Tibial nerve (tissue), 4 donors: ENCODE results near the gene FERMT2. TPM values are rescaled to one million over a fixed set of nuclear protein-coding genes. Genes with fewer than 3 reads are reported as not detected.

Experiments
- DNase-seq, 2 donors: peaks; one replicate each; pipeline ENCODE4 v3.0.0-alpha.2; 2019; ENCODE audit warnings: low spot score in 2 of 2
- H3K27ac ChIP-seq, 4 donors: fragments of 200-600 bp; sonication (generic) in 3 of 4; one replicate each; pipeline ENCODE4 v1.5.1; 2017 to 2019; ENCODE audit warnings: mild to moderate bottlenecking in 1 of 4
- H3K27me3 ChIP-seq, 2 donors: fragments of 200-600 bp; sonication (generic) in 1 of 2; one replicate each; pipeline versions ENCODE4 v1.5.1 to v1.6.0; 2017 to 2019
- H3K36me3 ChIP-seq, 3 donors: fragments of 200-600 bp; sonication (generic); one replicate each; pipeline ENCODE4 v1.5.1; 2018 to 2019
- H3K4me1 ChIP-seq, 4 donors: fragments of 200-600 bp; sonication (generic) in 3 of 4; one replicate each; pipeline ENCODE4 v1.5.1; 2017 to 2019
- H3K4me3 ChIP-seq, 4 donors: fragments of 200-600 bp; sonication (generic) in 3 of 4; one replicate each; pipeline ENCODE4 v1.5.1; 2017 to 2019; ENCODE audit warnings: mild to moderate bottlenecking in 1 of 4, moderate library complexity in 1 of 4
- H3K9me3 ChIP-seq, 4 donors: fragments of 200-600 bp; sonication (generic) in 3 of 4; one replicate each; pipeline ENCODE4 v1.5.1; 2017 to 2019
- EP300 ChIP-seq, 2 donors: sonication (generic); formaldehyde crosslinking; IDR thresholded peaks; one replicate each; pipeline ENCODE4 v1.6.1; 2017; ENCODE audit warnings: antibody characterized with exemption in 2 of 2, mild to moderate bottlenecking in 1 of 2
- POLR2A ChIP-seq, 2 donors: fragments of 450-650 bp; IDR thresholded peaks; one replicate each; pipeline ENCODE4 v1.6.1; 2017; ENCODE audit warnings: antibody characterized with exemption in 2 of 2, mild to moderate bottlenecking in 2 of 2, moderate library complexity in 2 of 2
- WGBS, 2 donors: methylation state at CpG; one replicate each; pipeline ENCODE4 v1.1.5; 2018; 5-methylcytosine and 5-hydroxymethylcytosine counted together
- total RNA-seq, 4 donors: library from RNA; depleted of rRNA; stranded (reverse); fragments of >200 nt; gene quantifications; one replicate each; pipeline ENCODE4 v1.1.0, GENCODE V29; 2016
- TF ChIP-seq, protein P1 (sequence below), 5 experiments: fragments of 200-600 bp in 3 of 5; fragments of 450-650 bp in 2 of 5; sonication (generic) in 3 of 5; IDR thresholded peaks; one replicate each; pipeline ENCODE4 v1.5.1; 2016 to 2019; ENCODE audit warnings: antibody characterized with exemption in 5 of 5, mild to moderate bottlenecking in 3 of 5, moderate library complexity in 2 of 5

The FERMT2 gene
- total RNA-seq, 4 donors from 2014 or later: 116 to 165 (median 146) TPM

DNA sequence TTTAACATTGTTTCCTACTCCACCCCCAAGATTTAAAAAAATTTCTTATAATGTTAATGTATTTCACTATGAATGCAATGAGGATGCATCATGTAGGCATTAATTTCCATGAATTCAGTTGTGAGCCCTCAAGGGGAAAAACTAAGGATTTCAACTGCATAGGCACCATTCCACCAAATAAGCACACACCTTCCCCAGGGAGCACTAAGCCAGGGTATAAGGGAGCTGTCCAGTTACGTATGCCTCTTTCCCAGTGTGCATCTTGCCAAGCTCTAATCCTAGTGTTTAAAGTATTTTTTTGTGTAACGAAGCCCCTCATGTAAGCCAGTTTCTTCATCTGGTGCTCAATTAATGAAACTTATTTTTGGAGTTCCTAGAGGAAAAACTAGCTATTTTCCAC, 6.6 kb downstream of the FERMT2 start:
- Histone ChIP-seq H3K27me3 (no peaks in the 10 kb centered on the region), H3K9me3 (no peaks in the 10 kb centered on the region), H3K4me1 (peaks cover 0 to 86% (median 6%) of the 10 kb centered on the region in 4 donors), H3K4me3 (no peak overlapping the region), H3K27ac (no peak overlapping the region), H3K36me3 (peaks cover 0 to 12% (median 0%) of the 10 kb centered on the region in 3 donors)
- WGBS, 2 donors: 57 to 58% methylated on average over 2 of the region's 2 CpGs
- DNase-seq: no peak
- TF ChIP-seq, protein P1, sequence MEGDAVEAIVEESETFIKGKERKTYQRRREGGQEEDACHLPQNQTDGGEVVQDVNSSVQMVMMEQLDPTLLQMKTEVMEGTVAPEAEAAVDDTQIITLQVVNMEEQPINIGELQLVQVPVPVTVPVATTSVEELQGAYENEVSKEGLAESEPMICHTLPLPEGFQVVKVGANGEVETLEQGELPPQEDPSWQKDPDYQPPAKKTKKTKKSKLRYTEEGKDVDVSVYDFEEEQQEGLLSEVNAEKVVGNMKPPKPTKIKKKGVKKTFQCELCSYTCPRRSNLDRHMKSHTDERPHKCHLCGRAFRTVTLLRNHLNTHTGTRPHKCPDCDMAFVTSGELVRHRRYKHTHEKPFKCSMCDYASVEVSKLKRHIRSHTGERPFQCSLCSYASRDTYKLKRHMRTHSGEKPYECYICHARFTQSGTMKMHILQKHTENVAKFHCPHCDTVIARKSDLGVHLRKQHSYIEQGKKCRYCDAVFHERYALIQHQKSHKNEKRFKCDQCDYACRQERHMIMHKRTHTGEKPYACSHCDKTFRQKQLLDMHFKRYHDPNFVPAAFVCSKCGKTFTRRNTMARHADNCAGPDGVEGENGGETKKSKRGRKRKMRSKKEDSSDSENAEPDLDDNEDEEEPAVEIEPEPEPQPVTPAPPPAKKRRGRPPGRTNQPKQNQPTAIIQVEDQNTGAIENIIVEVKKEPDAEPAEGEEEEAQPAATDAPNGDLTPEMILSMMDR (IDR thresholded peaks at IDR 0.05): no peak
- TF ChIP-seq POLR2A (IDR thresholded peaks at IDR 0.05) (no peak), EP300 (IDR thresholded peaks at IDR 0.05) (no peak)

DNA sequence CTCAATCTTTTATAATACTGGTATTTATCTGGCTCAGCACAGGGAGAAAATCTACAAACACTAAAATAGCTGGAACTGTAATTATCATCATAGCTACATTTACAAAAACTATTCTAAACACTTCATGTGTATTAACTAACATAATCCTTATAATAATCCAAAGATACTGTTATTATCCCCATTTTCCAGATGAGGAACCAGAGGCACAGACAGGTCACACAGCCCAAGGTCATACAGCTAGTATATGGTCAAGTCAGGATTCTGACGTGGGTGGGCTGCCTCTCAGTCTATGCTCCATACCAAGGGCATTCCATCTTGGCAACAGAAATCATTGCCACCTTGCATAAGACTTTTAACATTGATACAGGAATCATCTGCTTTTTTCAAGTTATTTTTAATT, 11.4 kb downstream of the FERMT2 start:
- TF ChIP-seq, protein P1 (IDR thresholded peaks at IDR 0.05): no peak
- no peak for TF ChIP-seq EP300 (IDR thresholded peaks at IDR 0.05)
- TF ChIP-seq POLR2A (IDR thresholded peaks at IDR 0.05): no peak
- no peak for DNase-seq
- Histone ChIP-seq H3K9me3 (no peaks in the 10 kb centered on the region), H3K27me3 (no peaks in the 10 kb centered on the region), H3K36me3 (no peaks in the 10 kb centered on the region), H3K27ac (no peak overlapping the region), H3K4me3 (no peak overlapping the region), H3K4me1 (peaks cover 0 to 87% (median 3%) of the 10 kb centered on the region in 4 donors)
- 33 to 50% methylated on average over 1 of the region's 1 CpG for WGBS, 2 donors

DNA sequence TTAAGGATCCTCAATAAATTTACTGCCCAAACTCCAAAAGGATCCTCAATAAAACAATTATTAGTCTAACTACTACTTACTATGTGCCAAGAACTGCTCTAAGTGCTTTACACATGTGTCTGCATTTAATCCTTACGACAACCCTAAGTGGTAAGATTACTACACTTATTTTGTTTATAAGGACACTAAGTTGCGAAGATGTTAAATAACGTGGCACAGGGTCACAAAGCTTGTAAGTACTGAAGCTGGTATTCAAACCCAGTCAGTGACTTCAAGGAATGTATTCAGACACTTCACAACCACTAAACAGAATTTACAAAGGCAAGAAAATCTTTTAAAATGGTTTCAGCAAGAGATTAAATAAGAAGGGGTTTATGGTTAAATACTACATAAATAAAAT, 13.0 kb downstream of the FERMT2 start:
- Histone ChIP-seq H3K4me1 (peaks cover 0 to 84% (median 3%) of the 10 kb centered on the region in 4 donors), H3K36me3 (no peaks in the 10 kb centered on the region), H3K27me3 (no peaks in the 10 kb centered on the region), H3K4me3 (no peak overlapping the region), H3K27ac (no peak overlapping the region), H3K9me3 (no peaks in the 10 kb centered on the region)
- TF ChIP-seq, protein P1 (IDR thresholded peaks at IDR 0.05): no peak
- TF ChIP-seq POLR2A (IDR thresholded peaks at IDR 0.05) (no peak), EP300 (IDR thresholded peaks at IDR 0.05) (no peak)
- WGBS, 2 donors: 66 to 68% methylated on average over 3 of the region's 3 CpGs
- no peak for DNase-seq

DNA sequence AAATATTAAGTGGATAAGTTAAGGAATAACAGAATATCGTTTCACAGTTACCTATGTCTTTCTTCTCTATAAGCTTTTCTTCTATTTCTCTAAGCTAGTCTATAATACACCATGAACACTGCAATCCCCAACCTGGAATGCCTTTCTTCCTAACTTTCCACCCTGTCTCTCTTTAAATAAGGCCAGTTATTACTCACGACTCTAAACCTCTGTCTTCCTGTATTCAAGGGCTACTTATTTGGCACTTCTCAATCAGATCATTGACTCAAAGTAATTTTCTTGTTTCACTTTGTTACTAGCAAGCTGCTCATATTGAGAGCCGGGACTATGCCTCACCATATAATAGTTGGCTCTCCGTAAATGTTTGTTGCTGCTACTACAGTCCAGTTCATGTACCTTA, 13.5 kb downstream of the FERMT2 start:
- no peak overlapping the region for H3K27ac ChIP-seq
- TF ChIP-seq POLR2A (IDR thresholded peaks at IDR 0.05) (no peak), EP300 (IDR thresholded peaks at IDR 0.05) (no peak)
- TF ChIP-seq, protein P1 (IDR thresholded peaks at IDR 0.05): no peak
- H3K4me1 ChIP-seq: peaks cover 0 to 87% (median 3%) of the 10 kb centered on the region in 4 donors
- 44 to 54% methylated on average over 4 of the region's 4 CpGs for WGBS, 2 donors
- no peaks in the 10 kb centered on the region for H3K9me3 ChIP-seq
- no peak for DNase-seq
- no peaks in the 10 kb centered on the region for H3K36me3 ChIP-seq
- H3K27me3 ChIP-seq: no peaks in the 10 kb centered on the region
- H3K4me3 ChIP-seq: no peak overlapping the region

DNA sequence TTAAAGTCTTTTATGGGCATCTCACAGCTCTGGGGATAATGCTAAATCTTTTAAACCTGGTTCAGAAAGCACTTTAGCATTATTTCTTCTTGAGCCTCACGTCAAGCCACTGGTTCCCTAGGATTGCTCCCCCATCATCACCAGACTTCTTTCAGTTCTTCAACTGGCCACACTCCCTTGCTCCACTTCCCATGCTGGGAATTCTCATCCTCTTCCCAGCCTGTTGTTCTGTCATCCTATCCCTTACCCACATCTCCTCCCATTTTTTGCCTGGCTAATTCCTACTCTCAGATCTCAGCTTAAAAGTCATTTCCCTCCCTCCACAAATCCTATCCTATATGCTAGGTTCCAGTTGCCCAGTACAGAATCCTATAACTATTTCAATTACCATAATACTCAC, 14.4 kb downstream of the FERMT2 start:
- Histone ChIP-seq H3K27me3 (no peaks in the 10 kb centered on the region), H3K36me3 (no peaks in the 10 kb centered on the region), H3K4me3 (no peak overlapping the region), H3K9me3 (no peaks in the 10 kb centered on the region), H3K4me1 (peaks cover 0 to 87% (median 3%) of the 10 kb centered on the region in 4 donors), H3K27ac (no peak overlapping the region)
- DNase-seq: no peak
- TF ChIP-seq, protein P1 (IDR thresholded peaks at IDR 0.05): no peak
- TF ChIP-seq EP300 (IDR thresholded peaks at IDR 0.05): no peak
- 66 to 77% methylated on average over 1 of the region's 1 CpG for WGBS, 2 donors
